ENCODE measurements around the gene SLC35A2.

SLC35A2 gene

DNA sequence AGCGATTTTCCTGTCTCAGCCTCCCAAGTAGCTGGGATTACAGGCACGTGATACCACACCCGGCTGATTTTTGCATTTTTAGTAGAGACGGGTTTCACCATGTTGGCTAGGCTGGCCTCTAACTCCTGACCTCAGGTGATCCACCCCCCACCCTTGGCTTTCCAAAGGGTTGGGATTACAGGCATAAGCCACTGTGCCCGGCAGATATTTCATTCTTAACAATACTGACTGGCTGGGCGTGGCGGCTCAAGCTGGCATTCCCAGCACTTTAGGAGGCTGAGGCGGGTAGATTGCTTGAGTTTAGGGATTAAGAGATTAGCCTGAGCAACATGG lies 12.4 kb downstream of the SLC35A2 start:
- peaks cover 33% of the 10 kb centered on the region for H3K9me3 ChIP-seq (ENCODE audit: control insufficient read depth, insufficient read depth, low read length)
- H3K36me3 ChIP-seq (ENCODE audit: control insufficient read depth, insufficient read depth, low read length) = peaks cover 48% of the 10 kb centered on the region
- no peak overlapping the region for H3K9ac ChIP-seq (ENCODE audit: low read depth, low read length)
- H3K27me3 ChIP-seq (ENCODE audit: control insufficient read depth, insufficient read depth, low read length) = no peaks in the 10 kb centered on the region
- H3K4me1 ChIP-seq (ENCODE audit: control insufficient read depth, insufficient read depth, low read length) = 0 out of 2 replicates have a peak, but pooled peaks cover 3% of the 10 kb centered on the region
- no peak overlapping the region for H3K4me3 ChIP-seq (ENCODE audit: low read depth, low read length)
- no peak overlapping the region for H3K27ac ChIP-seq (ENCODE audit: low read depth, low read length)

DNA sequence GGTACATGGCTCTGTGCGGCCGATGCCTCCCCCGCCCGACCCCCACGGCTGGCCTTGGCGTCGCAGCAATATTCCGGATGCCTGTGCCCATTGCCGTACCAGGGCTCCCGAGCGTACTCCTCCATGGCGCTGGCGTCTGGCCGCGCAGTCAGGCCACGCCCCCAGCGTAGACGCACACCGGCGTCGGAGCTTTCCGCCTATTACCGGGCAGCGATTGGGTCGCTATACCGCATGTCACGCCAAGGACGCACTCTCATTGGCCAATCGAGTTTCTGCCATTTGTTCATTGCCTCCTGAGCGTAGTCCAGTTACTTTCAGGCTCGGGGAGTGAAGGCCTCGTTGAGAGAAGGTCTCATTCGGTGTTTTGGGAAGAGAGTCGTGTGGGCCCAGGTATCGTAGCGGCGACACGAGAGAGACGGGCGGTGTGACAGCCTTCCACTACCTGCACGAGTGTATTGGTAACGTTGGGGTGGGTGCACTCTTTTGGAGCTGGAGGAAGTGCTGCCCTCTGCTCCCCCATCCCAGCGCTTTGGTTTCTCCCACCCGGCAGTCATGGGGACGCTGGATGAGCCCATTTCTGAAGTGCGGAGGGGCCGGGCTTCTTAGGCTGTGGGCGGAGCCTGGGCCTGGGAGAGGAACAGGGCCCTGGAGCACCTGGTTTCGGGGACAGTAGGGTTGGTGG lies 13.7 kb downstream of the SLC35A2 start, which contains the start of the genes PQBP1 and TIMM17B:
Gene PQBP1, plus strand, starts transcription at position 306 of the 682 bp plus-strand sequence. CDS start 580 bp downstream, outside the sequence.
Gene TIMM17B, minus strand, starts transcription at position 144 of the 682 bp plus-strand sequence. Its CDS starts 19 bp downstream, at position 125.
- Histone ChIP-seq H3K36me3 (ENCODE audit: control insufficient read depth, insufficient read depth, low read length) (peaks cover 42% of the 10 kb centered on the region), H3K9me3 (ENCODE audit: control insufficient read depth, insufficient read depth, low read length) (peaks cover 31% of the 10 kb centered on the region), H3K27me3 (ENCODE audit: control insufficient read depth, insufficient read depth, low read length) (no peaks in the 10 kb centered on the region), H3K27ac (ENCODE audit: low read depth, low read length) (peak within 1 kb of the TSS; percentile 98), H3K4me1 (ENCODE audit: control insufficient read depth, insufficient read depth, low read length) (0 out of 2 replicates have a peak, but pooled peaks cover 3% of the 10 kb centered on the region), H3K9ac (ENCODE audit: low read depth, low read length) (peak within 1 kb of the TSS; percentile 77), H3K4me3 (ENCODE audit: low read depth, low read length) (peak within 1 kb of the TSS; percentile 87)

DNA sequence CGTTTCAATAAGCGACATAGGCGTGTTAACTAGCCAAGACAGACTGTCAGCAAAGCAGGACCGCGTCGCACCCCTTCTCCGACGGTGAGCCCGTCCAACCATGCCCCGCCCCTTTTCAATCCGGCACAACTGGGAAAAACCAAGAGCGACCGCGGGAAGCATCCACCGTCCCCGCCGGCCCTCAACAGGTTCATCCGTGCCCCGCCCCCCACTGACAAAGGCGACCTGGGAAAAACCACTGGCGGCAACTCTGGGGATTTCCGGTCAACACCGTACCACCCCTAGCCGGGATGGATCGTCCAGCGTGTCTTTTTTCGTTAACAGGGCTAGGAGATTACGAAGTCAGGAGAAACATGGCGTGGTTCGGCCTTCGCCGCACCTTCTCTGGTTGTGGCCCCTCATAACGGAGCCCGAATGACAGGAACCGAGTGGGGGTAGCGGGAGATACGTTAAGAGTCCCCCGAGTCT lies 14.3 kb downstream of the SLC35A2 start:
- H3K9me3 ChIP-seq (ENCODE audit: control insufficient read depth, insufficient read depth, low read length) = peaks cover 31% of the 10 kb centered on the region
- H3K9ac ChIP-seq (ENCODE audit: low read depth, low read length) = peak overlapping the region; percentile 77
- no peaks in the 10 kb centered on the region for H3K27me3 ChIP-seq (ENCODE audit: control insufficient read depth, insufficient read depth, low read length)
- H3K4me3 ChIP-seq (ENCODE audit: low read depth, low read length) = peak overlapping the region; percentile 87
- peak overlapping the region; percentile 98 for H3K27ac ChIP-seq (ENCODE audit: low read depth, low read length)
- peaks cover 36% of the 10 kb centered on the region for H3K36me3 ChIP-seq (ENCODE audit: control insufficient read depth, insufficient read depth, low read length)
- H3K4me1 ChIP-seq (ENCODE audit: control insufficient read depth, insufficient read depth, low read length) = 0 out of 2 replicates have a peak, but pooled peaks cover 3% of the 10 kb centered on the region

- Histone ChIP-seq H3K9me3 (ENCODE audit: control insufficient read depth, insufficient read depth, low read length) (peaks cover 25% of the 10 kb centered on the region), H3K9ac (ENCODE audit: low read depth, low read length) (peak overlapping the region; percentile 77), H3K36me3 (ENCODE audit: control insufficient read depth, insufficient read depth, low read length) (peaks cover 30% of the 10 kb centered on the region), H3K4me1 (ENCODE audit: control insufficient read depth, insufficient read depth, low read length) (0 out of 2 replicates have a peak, but pooled peaks cover 3% of the 10 kb centered on the region), H3K4me3 (ENCODE audit: low read depth, low read length) (peak overlapping the region; percentile 87), H3K27ac (ENCODE audit: low read depth, low read length) (peak overlapping the region; percentile 98), H3K27me3 (ENCODE audit: control insufficient read depth, insufficient read depth, low read length) (no peaks in the 10 kb centered on the region)
These were observed 14.8 kb downstream of the SLC35A2 start for GRCh38 chrX:48896611-48897011.

GRCh38 chrX:48894891-48895290 lies 16.6 kb downstream of the SLC35A2 start:
- Histone ChIP-seq H3K27me3 (ENCODE audit: control insufficient read depth, insufficient read depth, low read length) (no peaks in the 10 kb centered on the region), H3K4me1 (ENCODE audit: control insufficient read depth, insufficient read depth, low read length) (0 out of 2 replicates have a peak, but pooled peaks cover 3% of the 10 kb centered on the region), H3K9ac (ENCODE audit: low read depth, low read length) (no peak overlapping the region), H3K4me3 (ENCODE audit: low read depth, low read length) (no peak overlapping the region), H3K9me3 (ENCODE audit: control insufficient read depth, insufficient read depth, low read length) (peaks cover 25% of the 10 kb centered on the region), H3K36me3 (ENCODE audit: control insufficient read depth, insufficient read depth, low read length) (peaks cover 21% of the 10 kb centered on the region), H3K27ac (ENCODE audit: low read depth, low read length) (no peak overlapping the region)

DNA sequence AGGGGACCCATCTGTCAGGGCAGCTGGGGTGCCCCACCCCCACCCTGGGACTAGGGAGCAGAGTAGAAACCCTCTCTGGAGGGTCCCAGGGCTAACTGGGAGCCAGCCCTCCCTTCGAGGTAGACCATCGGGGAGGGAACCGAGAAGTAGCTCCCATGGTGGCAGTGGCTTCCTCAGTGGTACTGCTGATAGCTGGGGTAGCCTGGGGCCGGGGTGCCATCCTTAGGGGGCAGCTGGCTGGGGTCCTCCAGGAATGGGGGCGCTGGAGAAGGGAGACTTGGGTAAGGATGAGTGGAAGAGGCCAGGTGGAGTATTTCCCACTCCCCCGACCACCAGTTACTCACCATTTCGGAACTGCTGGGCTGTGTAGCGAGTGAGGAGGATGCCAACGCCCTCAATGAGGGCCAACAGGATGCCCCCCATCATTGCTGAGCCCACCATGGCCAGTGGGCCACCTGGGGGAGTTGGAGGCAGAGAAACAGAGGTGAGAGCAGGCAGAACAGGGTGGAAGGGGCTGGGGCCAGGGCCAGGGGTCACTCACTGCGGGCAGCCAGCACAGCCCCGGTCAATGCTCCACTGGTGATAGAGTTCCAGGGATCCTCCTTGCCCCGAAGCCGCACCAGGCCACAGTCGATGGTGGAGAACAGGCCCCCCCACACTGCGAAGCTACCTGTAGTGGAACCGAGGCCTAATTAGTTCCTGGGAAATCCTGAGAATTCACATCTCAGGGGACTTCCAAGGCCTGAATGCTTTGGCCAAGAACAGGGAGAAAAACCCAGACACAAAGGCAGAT lies 17.7 kb downstream of the SLC35A2 start:
- H3K27ac ChIP-seq (ENCODE audit: low read depth, low read length) = no peak overlapping the region
- H3K27me3 ChIP-seq (ENCODE audit: control insufficient read depth, insufficient read depth, low read length) = no peaks in the 10 kb centered on the region
- H3K4me3 ChIP-seq (ENCODE audit: low read depth, low read length) = no peak overlapping the region
- H3K9me3 ChIP-seq (ENCODE audit: control insufficient read depth, insufficient read depth, low read length) = peaks cover 21% of the 10 kb centered on the region
- H3K36me3 ChIP-seq (ENCODE audit: control insufficient read depth, insufficient read depth, low read length) = peaks cover 15% of the 10 kb centered on the region
- 0 out of 2 replicates have a peak, but pooled peaks cover 3% of the 10 kb centered on the region for H3K4me1 ChIP-seq (ENCODE audit: control insufficient read depth, insufficient read depth, low read length)
- no peak overlapping the region for H3K9ac ChIP-seq (ENCODE audit: low read depth, low read length)

GRCh38 chrX:48892896-48893295 lies 18.6 kb downstream of the SLC35A2 start:
- H3K27me3 ChIP-seq (ENCODE audit: control insufficient read depth, insufficient read depth, low read length) = no peaks in the 10 kb centered on the region
- H3K4me3 ChIP-seq (ENCODE audit: low read depth, low read length) = no peak overlapping the region
- no peak overlapping the region for H3K27ac ChIP-seq (ENCODE audit: low read depth, low read length)
- no peak overlapping the region for H3K9ac ChIP-seq (ENCODE audit: low read depth, low read length)
- peaks cover 21% of the 10 kb centered on the region for H3K9me3 ChIP-seq (ENCODE audit: control insufficient read depth, insufficient read depth, low read length)
- H3K36me3 ChIP-seq (ENCODE audit: control insufficient read depth, insufficient read depth, low read length) = peaks cover 15% of the 10 kb centered on the region
- 0 out of 2 replicates have a peak, but pooled peaks cover 3% of the 10 kb centered on the region for H3K4me1 ChIP-seq (ENCODE audit: control insufficient read depth, insufficient read depth, low read length)

DNA sequence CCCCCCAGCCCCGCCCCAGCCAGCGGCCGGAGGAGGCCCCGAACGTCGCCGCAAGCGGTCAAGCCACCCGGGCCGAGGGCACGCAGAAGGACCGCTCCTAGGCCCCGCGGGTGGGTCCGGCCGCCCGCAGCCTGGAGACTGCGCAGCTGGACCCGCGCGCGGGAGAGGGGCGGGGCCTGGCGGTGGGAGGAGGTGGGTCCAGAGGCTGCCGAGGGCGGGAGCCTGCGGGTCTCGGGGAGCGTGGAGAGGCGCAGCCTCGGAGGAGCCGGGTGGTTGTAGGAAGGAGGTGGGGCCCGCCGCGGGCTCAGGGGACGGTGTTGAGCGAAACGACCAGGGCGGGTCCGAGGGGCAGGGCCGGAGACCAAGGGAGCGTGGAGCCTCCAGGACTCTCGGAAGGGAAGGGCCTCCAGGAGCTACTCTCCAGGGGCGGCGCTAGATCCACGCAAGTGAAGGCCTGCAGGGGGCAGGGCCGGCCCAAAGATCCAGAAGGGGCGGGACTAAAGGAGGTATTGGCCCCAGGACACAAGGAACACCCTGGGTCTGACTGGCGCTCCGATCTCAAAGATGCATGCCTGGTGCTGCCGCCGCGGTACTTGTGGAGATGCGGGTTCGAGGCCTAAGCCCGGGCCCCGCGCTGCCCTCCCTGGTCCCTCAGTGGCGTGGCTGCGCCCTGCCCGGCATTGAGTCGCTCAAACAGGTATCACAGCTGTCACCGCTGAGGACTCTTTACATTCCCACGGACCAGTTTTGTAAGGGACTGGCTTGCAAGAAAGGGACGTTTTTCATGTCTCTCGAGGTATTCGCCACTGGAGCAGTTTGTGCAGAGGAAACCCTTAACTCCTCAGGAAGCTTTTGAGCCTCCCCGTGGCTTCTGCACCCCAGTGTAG lies 19.8 kb downstream of the SLC35A2 start:
- Histone ChIP-seq H3K4me1 (ENCODE audit: control insufficient read depth, insufficient read depth, low read length) (0 out of 2 replicates have a peak, but pooled peaks cover 3% of the 10 kb centered on the region), H3K4me3 (ENCODE audit: low read depth, low read length) (peak overlapping the region; percentile 66), H3K36me3 (ENCODE audit: control insufficient read depth, insufficient read depth, low read length) (peaks cover 15% of the 10 kb centered on the region), H3K27ac (ENCODE audit: low read depth, low read length) (peak overlapping the region; percentile 6), H3K9ac (ENCODE audit: low read depth, low read length) (no peak overlapping the region), H3K9me3 (ENCODE audit: control insufficient read depth, insufficient read depth, low read length) (peaks cover 20% of the 10 kb centered on the region), H3K27me3 (ENCODE audit: control insufficient read depth, insufficient read depth, low read length) (no peaks in the 10 kb centered on the region)

DNA sequence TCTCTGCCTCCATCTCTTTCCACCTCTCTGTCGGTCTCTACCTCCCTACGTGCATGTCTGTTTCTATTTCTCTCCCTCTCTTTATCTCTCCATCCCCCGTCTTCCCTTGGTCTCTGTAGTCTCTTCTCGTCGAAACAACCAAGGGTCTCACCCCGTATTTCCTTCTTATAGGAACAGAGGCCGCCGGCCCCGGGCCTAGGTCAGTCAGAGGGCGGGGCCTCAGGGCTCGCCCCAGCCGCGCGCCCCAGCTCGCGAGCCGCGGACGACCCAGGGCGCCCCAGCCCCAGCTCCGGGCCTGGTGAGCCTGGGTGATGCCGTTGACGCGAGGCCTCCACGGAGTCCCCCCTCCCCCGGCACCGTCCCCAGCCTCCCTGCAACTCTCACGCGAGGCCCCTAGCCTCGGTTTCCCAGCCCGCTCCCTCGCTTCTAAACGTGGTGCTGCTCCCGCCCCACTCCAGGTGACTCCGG lies 20.5 kb downstream of the SLC35A2 start:
- peaks cover 15% of the 10 kb centered on the region for H3K36me3 ChIP-seq (ENCODE audit: control insufficient read depth, insufficient read depth, low read length)
- H3K27ac ChIP-seq (ENCODE audit: low read depth, low read length) = peak overlapping the region; percentile 6
- H3K9ac ChIP-seq (ENCODE audit: low read depth, low read length) = no peak overlapping the region

DNA sequence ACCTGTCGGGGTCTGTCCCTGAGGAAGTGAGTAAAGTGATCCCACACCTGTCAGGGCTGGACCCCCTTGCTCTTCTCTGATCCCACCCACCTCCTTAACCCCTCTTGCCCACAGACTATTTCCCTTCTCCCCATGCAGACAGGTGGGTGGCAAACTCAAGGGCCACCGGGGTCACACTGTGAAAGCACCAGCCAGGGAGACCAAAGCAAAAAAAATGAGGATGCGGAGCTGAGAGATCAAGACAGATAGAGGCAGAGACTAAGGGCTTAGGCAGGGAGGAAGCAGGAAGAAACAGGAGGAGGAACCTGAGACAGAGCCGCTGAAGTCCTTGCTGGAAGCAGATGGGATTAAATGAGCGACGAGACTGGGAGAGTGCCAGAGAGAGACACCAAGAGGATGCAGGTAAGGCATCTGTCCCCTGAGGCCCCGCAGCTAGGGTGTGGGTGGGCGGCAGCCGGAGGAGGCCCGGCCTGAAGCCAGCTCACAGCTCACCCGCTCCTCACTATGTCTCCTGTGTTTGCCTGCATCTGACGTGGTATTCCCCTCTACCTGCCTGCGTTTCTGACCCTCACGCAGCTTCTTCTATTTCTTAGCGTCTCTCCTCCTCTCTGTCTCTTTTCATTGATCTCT lies 21.0 kb downstream of the SLC35A2 start:
- Histone ChIP-seq H3K4me3 (ENCODE audit: low read depth, low read length) (peak overlapping the region; percentile 66), H3K27ac (ENCODE audit: low read depth, low read length) (no peak overlapping the region), H3K27me3 (ENCODE audit: control insufficient read depth, insufficient read depth, low read length) (no peaks in the 10 kb centered on the region), H3K4me1 (ENCODE audit: control insufficient read depth, insufficient read depth, low read length) (no peaks in the 10 kb centered on the region), H3K36me3 (ENCODE audit: control insufficient read depth, insufficient read depth, low read length) (peaks cover 15% of the 10 kb centered on the region), H3K9ac (ENCODE audit: low read depth, low read length) (no peak overlapping the region), H3K9me3 (ENCODE audit: control insufficient read depth, insufficient read depth, low read length) (peaks cover 18% of the 10 kb centered on the region)

More for the DNA sequence above, 20.5 kb downstream of the SLC35A2 start:
- Histone ChIP-seq H3K4me3 (ENCODE audit: low read depth, low read length) (peak overlapping the region; percentile 66), H3K27me3 (ENCODE audit: control insufficient read depth, insufficient read depth, low read length) (no peaks in the 10 kb centered on the region), H3K9me3 (ENCODE audit: control insufficient read depth, insufficient read depth, low read length) (peaks cover 19% of the 10 kb centered on the region), H3K4me1 (ENCODE audit: control insufficient read depth, insufficient read depth, low read length) (no peaks in the 10 kb centered on the region)
